ENCODE measurements around the gene FLII.

FLII gene

DNA sequence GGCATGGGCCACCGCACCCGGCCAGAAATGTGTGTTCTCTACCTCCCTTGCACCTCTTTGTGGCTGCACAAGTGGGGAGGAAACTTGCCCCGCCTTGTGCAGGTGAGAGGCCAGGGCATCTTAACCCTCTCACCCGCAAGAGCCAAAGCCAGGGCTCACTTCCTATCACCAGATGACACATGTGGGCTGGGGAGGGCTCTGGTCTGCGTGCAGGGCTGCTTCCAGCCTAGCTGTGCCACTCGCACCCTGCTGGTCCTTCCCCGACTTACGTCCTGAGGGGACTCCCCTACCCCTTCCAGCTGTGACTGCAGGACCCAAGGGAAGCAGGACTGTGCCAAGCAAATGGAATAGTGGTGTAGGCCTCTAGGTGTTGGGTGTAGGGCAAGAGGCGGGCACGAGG, 8.8 kb upstream of the FLII start:
- TF ChIP-seq, protein P1, sequence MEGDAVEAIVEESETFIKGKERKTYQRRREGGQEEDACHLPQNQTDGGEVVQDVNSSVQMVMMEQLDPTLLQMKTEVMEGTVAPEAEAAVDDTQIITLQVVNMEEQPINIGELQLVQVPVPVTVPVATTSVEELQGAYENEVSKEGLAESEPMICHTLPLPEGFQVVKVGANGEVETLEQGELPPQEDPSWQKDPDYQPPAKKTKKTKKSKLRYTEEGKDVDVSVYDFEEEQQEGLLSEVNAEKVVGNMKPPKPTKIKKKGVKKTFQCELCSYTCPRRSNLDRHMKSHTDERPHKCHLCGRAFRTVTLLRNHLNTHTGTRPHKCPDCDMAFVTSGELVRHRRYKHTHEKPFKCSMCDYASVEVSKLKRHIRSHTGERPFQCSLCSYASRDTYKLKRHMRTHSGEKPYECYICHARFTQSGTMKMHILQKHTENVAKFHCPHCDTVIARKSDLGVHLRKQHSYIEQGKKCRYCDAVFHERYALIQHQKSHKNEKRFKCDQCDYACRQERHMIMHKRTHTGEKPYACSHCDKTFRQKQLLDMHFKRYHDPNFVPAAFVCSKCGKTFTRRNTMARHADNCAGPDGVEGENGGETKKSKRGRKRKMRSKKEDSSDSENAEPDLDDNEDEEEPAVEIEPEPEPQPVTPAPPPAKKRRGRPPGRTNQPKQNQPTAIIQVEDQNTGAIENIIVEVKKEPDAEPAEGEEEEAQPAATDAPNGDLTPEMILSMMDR (conservative IDR thresholded peaks at IDR 0.05; ENCODE audit: low read length), result no peak
- no peak overlapping the region for H3K4me3 ChIP-seq (ENCODE audit: low read length)
- DNase-seq (ENCODE audit: low read depth), result no peak

GRCh38 chr17:18263885-18264682, 5.5 kb upstream of the FLII start:
- TF ChIP-seq, protein P1 (conservative IDR thresholded peaks at IDR 0.05; ENCODE audit: low read length), result no peak
- DNase-seq (ENCODE audit: low read depth), result no peak
- H3K4me3 ChIP-seq (ENCODE audit: low read length), result no peak overlapping the region

- no peak overlapping the region for H3K4me3 ChIP-seq (ENCODE audit: low read length)
- TF ChIP-seq, protein P1 (conservative IDR thresholded peaks at IDR 0.05; ENCODE audit: low read length), result no peak
- no peak for DNase-seq (ENCODE audit: low read depth)
These were observed 4.1 kb upstream of the FLII start for GRCh38 chr17:18262641-18263040.

DNA sequence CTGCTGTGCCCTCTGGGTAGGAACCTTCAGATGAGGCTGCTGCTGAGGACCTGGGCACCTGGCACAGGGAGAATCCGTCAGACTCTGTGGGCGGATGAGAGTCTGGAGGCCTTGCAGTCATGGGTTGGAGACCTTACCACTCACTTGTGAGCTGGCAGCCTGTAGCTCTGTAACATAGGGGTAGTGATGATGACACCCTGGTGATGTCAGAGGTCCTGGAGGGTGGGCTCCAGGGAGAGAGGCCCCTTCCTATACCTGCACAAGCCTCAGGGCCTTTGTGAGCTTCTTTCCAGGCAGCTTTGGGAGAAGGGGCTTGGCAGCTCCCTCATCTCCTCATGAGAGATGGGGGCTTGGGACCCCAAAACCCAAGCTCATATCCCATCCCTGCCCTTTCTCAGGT, 3.6 kb upstream of the FLII start:
- H3K4me3 ChIP-seq (ENCODE audit: low read length), result no peak overlapping the region; the same call in 1 of the 2 replicates
- DNase-seq (ENCODE audit: low read depth), result no peak
- TF ChIP-seq, protein P1 (conservative IDR thresholded peaks at IDR 0.05; ENCODE audit: low read length), result no peak

DNA sequence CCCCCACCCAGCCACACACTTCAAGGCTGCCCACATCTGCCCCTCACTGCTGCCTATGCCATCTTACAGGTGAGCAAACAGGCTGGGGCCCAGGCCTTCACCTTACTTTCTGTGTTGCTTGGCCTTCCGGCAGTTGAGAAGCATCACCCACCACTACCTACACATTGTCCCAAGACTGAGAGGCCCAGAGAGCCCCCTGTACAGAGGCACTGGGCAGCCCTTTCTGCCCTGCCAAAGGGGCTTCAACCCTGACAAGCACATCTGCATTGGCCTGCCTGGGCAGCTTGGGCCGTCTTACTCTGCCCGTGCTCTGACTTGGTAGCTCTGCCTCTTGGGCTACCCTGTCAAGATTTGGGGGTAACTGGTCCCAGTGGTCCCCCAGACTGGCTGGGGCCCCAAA, 3.1 kb upstream of the FLII start:
- TF ChIP-seq, protein P1 (conservative IDR thresholded peaks at IDR 0.05; ENCODE audit: low read length), result no peak
- H3K4me3 ChIP-seq (ENCODE audit: low read length), result peak overlapping the region; percentile 84

DNA sequence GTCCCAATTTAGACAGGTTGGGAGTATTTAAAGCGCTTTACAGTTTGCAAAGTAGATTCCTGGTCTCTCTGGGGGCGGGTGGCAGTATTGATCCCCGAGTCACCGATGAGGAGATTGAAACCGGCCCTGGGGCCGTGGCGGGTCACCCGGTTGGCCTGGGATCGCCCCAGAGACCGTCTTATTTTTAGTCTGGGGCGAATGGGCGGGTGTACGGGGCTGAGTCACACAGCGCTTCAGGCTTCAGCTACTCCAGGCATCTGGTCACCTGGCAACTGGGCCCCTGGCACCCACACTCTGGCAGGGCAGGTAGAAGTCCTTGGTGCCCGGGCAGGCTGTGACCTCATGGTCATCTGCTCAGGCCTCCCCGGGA, 2.6 kb upstream of the FLII start:
- peak; percentile 49 for DNase-seq (ENCODE audit: low read depth)
- peak overlapping the region; percentile 84 for H3K4me3 ChIP-seq (ENCODE audit: low read length)
- TF ChIP-seq, protein P1 (conservative IDR thresholded peaks at IDR 0.05; ENCODE audit: low read length), result no peak

More for the DNA sequence above, 3.1 kb upstream of the FLII start:
- no peak for DNase-seq (ENCODE audit: low read depth)
